ENCODE measurements around the gene STOM. TPM values are rescaled to one million over a fixed set of nuclear protein-coding genes. Genes with fewer than 3 reads are reported as not detected.

The STOM gene
- total and polyA plus RNA-seq, 11 donors, result 125 to 239 (median 148) TPM

- H3K9me3 ChIP-seq, result no peaks in the 10 kb centered on the region
- no peak overlapping the region for H3K4me3 ChIP-seq
- no peaks in the 10 kb centered on the region for H3K27me3 ChIP-seq
- ATAC-seq (no peak), DNase-seq (no peak)
- intact Hi-C loops (cut with DNase I), result loop anchor here in 6 of 10 donors (2.0 to 5.0 kb wide), 4 partner anchors 21 to 94 kb away; no protein-coding TSS in a partner anchor
- H3K4me1 ChIP-seq, result peaks cover 4 to 70% (median 56%) of the 10 kb centered on the region in 12 donors
- peak overlapping the region in 11 of 12 donors; percentile 23 to 99 (median 96) for H3K27ac ChIP-seq
- peaks cover 0 to 4% (median 2%) of the 10 kb centered on the region in 9 donors for H3K36me3 ChIP-seq
- whole genome bisulfite sequencing, 4 donors, result 59 to 70% (median 61%) methylated on average over 4 of the region's 4 CpGs
- TF ChIP-seq POLR2A (IDR thresholded peaks at IDR 0.05) (no peak), CTCF (IDR thresholded peaks at IDR 0.05) (no peak)
Observed at GRCh38 chr9:121371495-121372061, 1.5 kb upstream of the STOM start.

GRCh38 chr9:121368745-121369144 is 1.3 kb downstream of the STOM start:
- Histone ChIP-seq H3K9me3 (no peaks in the 10 kb centered on the region), H3K4me3 (peak overlapping the region; percentile 19 to 88 (median 78)), H3K27me3 (no peaks in the 10 kb centered on the region), H3K27ac (peak overlapping the region; percentile 91 to 99 (median 96)), H3K36me3 (peaks cover 0 to 22% (median 14%) of the 10 kb centered on the region in 9 donors), H3K4me1 (peaks cover 15 to 84% (median 74%) of the 10 kb centered on the region in 12 donors)
- 35 to 46% (median 38%) methylated on average over 8 of the region's 8 CpGs for WGBS, 4 donors
- TF ChIP-seq POLR2A (IDR thresholded peaks at IDR 0.05) (no peak), CTCF (IDR thresholded peaks at IDR 0.05) (no peak)
- no peak for DNase-seq
- intact Hi-C loops (cut with DNase I), result loop anchor here in 1 of 10 donors (1.0 kb wide), 1 partner anchor 42 kb away; no protein-coding TSS in a partner anchor
- ATAC-seq, result no peak

- H3K27me3 ChIP-seq, result no peaks in the 10 kb centered on the region
- no peak for DNase-seq
- intact Hi-C loops (cut with DNase I), result no loop called here
- 8 to 32% (median 19%) methylated on average over 1 of the region's 1 CpG for WGBS, 4 donors
- H3K27ac ChIP-seq, result peak overlapping the region; percentile 91 to 99 (median 96)
- peaks cover 0 to 22% (median 14%) of the 10 kb centered on the region in 9 donors for H3K36me3 ChIP-seq
- peaks cover 16 to 84% (median 75%) of the 10 kb centered on the region in 12 donors for H3K4me1 ChIP-seq
- no peak for ATAC-seq
- no peaks in the 10 kb centered on the region for H3K9me3 ChIP-seq
- H3K4me3 ChIP-seq, result peak overlapping the region; percentile 19 to 88 (median 78)
- TF ChIP-seq POLR2A (IDR thresholded peaks at IDR 0.05) (no peak), CTCF (IDR thresholded peaks at IDR 0.05) (no peak)
Observed at GRCh38 chr9:121368138-121368522, 1.9 kb downstream of the STOM start.

- Histone ChIP-seq H3K4me3 (peak overlapping the region; percentile 19 to 88 (median 78)), H3K36me3 (peaks cover 0 to 22% (median 14%) of the 10 kb centered on the region in 9 donors), H3K4me1 (peaks cover 15 to 86% (median 75%) of the 10 kb centered on the region in 12 donors), H3K27ac (peak overlapping the region; percentile 91 to 99 (median 96)), H3K9me3 (no peaks in the 10 kb centered on the region), H3K27me3 (no peaks in the 10 kb centered on the region)
- ATAC-seq (no peak), DNase-seq (no peak)
- intact Hi-C loops (cut with DNase I), result no loop called here
- TF ChIP-seq POLR2A (IDR thresholded peaks at IDR 0.05), result no peak
- TF ChIP-seq CTCF (IDR thresholded peaks at IDR 0.05), result no peak
- WGBS, 4 donors, result 27 to 42% (median 37%) methylated on average over 4 of the region's 4 CpGs
Observed at GRCh38 chr9:121367306-121368137, 2.5 kb downstream of the STOM start.
